Common myeloid progenitor, CD34-positive (primary cell): ENCODE measurements around the gene ADSL.
A peak's percentile ranks its signal among the peaks of the same experiment; 100 is the strongest.

ENCODE experiments used
- CTCF ChIA-PET: fragments of 350-600 bp; sonication (Branson Sonifier 250); formaldehyde crosslinking; loops from one replicate; lab custom pipeline; 2021; ENCODE audit warnings: antibody characterized with exemption; lab: Charles Lee
- POLR2A ChIA-PET: fragments of 350-600 bp; sonication (Branson Sonifier 250); formaldehyde crosslinking; loops from one replicate; lab custom pipeline; 2021; ENCODE audit warnings: antibody characterized with exemption; lab: Charles Lee
- DNase-seq, 3 donors: peaks; one replicate each; pipeline versions ENCODE4 v3.0.0 to v3.0.0-alpha.2; 2013
- H3K27ac ChIP-seq, 2 experiments: 1 replicate in 1 of 2; 2 replicates in 1 of 2; pipeline ENCODE4 v1.7.0; 2013; ENCODE audit warnings: inconsistent platforms in 2 of 2, low read length in 2 of 2, mild to moderate bottlenecking in 2 of 2, low read depth in 1 of 2, moderate library complexity in 1 of 2; ENCODE audit not compliant: severe bottlenecking in 2 of 2, insufficient read depth in 1 of 2, poor library complexity in 1 of 2
- H3K27me3 ChIP-seq, 5 experiments: replicated peaks in 2 of 5; 1 replicate in 3 of 5; 2 replicates in 2 of 5; pipeline versions ENCODE4 v1.6.1 to v1.7.0; 2013; ENCODE audit warnings: low read length in 4 of 5, mild to moderate bottlenecking in 2 of 5, moderate library complexity in 2 of 5, inconsistent platforms in 1 of 5; ENCODE audit not compliant: insufficient read depth in 5 of 5, control insufficient read depth in 4 of 5
- H3K36me3 ChIP-seq, 4 experiments: 1 replicate in 2 of 4; 2 replicates in 2 of 4; pipeline versions ENCODE4 v1.6.1 to v1.7.0; 2013; ENCODE audit warnings: low read length in 3 of 4, control low read depth in 1 of 4, mild to moderate bottlenecking in 1 of 4; ENCODE audit not compliant: control insufficient read depth in 4 of 4, insufficient read depth in 4 of 4
- H3K4me1 ChIP-seq, 4 experiments: 1 replicate in 3 of 4; 2 replicates in 1 of 4; pipeline versions ENCODE4 v1.6.1 to v1.7.1; 2013; ENCODE audit warnings: low read length in 3 of 4, mild to moderate bottlenecking in 3 of 4, control low read depth in 1 of 4, inconsistent platforms in 1 of 4, moderate library complexity in 1 of 4; ENCODE audit not compliant: control insufficient read depth in 4 of 4, insufficient read depth in 4 of 4; ENCODE audit errors: control extremely low read depth in 1 of 4
- H3K4me3 ChIP-seq, 7 experiments: 1 replicate in 4 of 7; 2 replicates in 3 of 7; pipeline versions ENCODE4 v1.5.1 to v1.7.0; 2013; ENCODE audit warnings: mild to moderate bottlenecking in 7 of 7, low read length in 6 of 7, moderate library complexity in 6 of 7, inconsistent platforms in 2 of 7, low read depth in 2 of 7, control low read depth in 1 of 7; ENCODE audit not compliant: insufficient read depth in 4 of 7, control insufficient read depth in 1 of 7; ENCODE audit errors: extremely low read depth in 1 of 7
- H3K9me3 ChIP-seq, 5 experiments: 1 replicate in 4 of 5; 2 replicates in 1 of 5; pipeline versions ENCODE4 v1.6.1 to v1.7.1; 2013; ENCODE audit warnings: low read length in 4 of 5, mild to moderate bottlenecking in 2 of 5, inconsistent platforms in 1 of 5, low read depth in 1 of 5, moderate library complexity in 1 of 5; ENCODE audit not compliant: control insufficient read depth in 4 of 5, insufficient read depth in 2 of 5; ENCODE audit errors: control extremely low read depth in 1 of 5
- WGBS: methylation state at CpG from one replicate; pipeline ENCODE4 v1.1.5; 2013; ENCODE audit not compliant: insufficient coverage; 5-methylcytosine and 5-hydroxymethylcytosine counted together

Gene ADSL

DNA sequence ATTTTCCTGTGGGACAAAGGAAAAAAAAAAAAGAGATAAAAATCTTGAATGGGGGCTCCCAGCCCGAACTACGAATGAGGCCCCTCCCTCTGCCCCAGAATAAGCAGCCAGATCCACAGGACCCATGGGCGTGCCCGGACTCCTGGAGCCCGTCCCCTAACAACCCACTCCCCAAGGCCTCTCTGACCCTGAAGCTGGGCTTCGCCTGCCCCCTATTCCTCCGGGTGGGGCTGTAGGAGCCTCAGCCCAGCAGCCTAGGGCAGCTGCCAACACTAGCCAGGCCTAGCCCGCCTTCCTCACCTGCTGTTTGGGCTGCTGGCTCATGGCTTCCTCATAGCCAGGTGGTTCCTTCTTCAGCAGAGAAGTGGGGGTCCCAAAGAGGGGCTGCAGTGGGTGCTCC lies 70.7 kb downstream of the ADSL start:
- H3K27ac ChIP-seq: no peak overlapping the region
- H3K4me3 ChIP-seq: no peak overlapping the region
- peaks cover 19 to 80% (median 60%) of the 10 kb centered on the region in 4 experiments for H3K36me3 ChIP-seq
- H3K9me3 ChIP-seq: no peaks in the 10 kb centered on the region
- ChIA-PET POLR2A (no interaction called here), CTCF (no interaction called here)
- peaks cover 0 to 23% (median 16%) of the 10 kb centered on the region in 4 experiments for H3K4me1 ChIP-seq
- no peaks in the 10 kb centered on the region for H3K27me3 ChIP-seq
- WGBS: 100% methylated on average over 6 of the region's 8 CpGs
- no peak for DNase-seq

DNA sequence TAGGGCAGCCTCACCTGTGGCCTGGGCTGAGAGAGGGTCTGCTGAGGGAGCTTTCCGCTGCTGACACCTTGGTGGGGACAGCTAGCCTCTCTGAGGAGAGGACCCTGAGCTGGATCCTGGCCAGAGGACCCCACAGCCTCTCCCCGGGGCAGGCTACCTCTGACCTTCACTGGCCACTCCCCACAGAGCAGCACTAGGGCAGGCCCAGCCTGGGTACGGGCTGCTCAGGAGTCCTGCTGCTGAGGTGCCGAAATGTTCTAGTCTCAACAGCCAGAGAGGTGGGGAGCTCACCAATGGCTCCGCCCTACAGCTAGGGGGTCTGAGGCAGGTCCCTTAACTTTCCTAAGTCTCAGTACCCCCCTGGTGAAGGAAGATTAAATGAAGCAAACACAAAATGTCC lies 71.6 kb downstream of the ADSL start:
- H3K4me1 ChIP-seq: peaks cover 0 to 23% (median 16%) of the 10 kb centered on the region in 4 experiments
- POLR2A ChIA-PET: no interaction called here

DNA sequence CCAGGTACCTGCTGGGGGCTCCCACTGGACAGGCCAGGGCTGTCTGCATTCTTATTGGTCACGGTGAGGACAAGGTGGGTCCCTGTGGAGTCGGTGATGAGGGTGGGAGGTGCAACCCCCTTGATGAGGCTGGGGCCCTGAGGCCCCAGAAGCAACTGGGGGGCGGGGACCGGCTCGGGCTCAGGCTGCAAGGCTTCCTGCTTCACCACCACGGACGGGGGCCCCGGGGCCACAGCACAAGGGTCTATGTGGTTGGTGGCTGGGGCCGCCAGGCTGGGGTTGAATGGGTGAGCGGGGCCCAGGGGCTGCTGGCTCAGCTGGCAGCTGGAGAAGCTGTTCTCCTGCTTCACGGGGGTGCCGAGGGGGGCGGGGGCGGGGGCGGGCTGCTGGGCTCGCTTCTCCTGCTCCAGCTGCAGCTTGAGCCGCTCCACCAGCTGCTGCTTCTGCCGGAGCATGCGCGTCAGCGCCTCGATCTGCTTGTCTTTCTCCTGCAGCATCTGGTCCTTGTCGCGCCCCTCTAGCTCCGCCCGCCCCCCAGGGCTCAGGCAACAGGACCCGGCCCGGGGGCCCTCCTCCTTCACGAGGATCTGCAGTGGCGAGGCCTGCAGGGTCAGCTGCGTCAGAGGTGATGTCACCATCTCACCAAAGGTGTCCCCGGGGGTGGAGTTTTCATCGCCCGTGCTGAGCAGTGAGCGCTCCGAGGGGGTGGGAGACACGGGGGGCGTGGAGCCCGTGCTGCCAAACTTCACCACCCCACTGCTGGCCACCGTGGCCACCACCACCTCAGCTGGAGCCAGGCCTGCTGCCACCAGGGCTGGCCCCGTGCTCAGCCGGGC lies 72.3 kb downstream of the ADSL start:
- H3K36me3 ChIP-seq: peaks cover 26 to 88% (median 69%) of the 10 kb centered on the region in 4 experiments
- no peaks in the 10 kb centered on the region for H3K9me3 ChIP-seq
- H3K27ac ChIP-seq: no peak overlapping the region
- ChIA-PET CTCF (interaction anchor here (1.1 kb wide), 1 partner anchor 33 kb away, joined by 3 read pairs; no protein-coding TSS in a partner anchor), POLR2A (no interaction called here)
- peaks cover 0 to 23% (median 16%) of the 10 kb centered on the region in 4 experiments for H3K4me1 ChIP-seq
- H3K27me3 ChIP-seq: no peaks in the 10 kb centered on the region
- H3K4me3 ChIP-seq: no peak overlapping the region
- no peak for DNase-seq
- WGBS: 83% methylated on average over 33 of the region's 42 CpGs

More for the DNA sequence above, 71.6 kb downstream of the ADSL start:
- Histone ChIP-seq H3K9me3 (no peaks in the 10 kb centered on the region), H3K27me3 (no peaks in the 10 kb centered on the region), H3K27ac (peak overlapping the region in 1 of 2 experiments; percentile 34), H3K4me3 (no peak overlapping the region), H3K36me3 (peaks cover 23 to 82% (median 65%) of the 10 kb centered on the region in 4 experiments)
- CTCF ChIA-PET: interaction anchor here (1.1 kb wide), 1 partner anchor 33 kb away, joined by 3 read pairs; no protein-coding TSS in a partner anchor
- WGBS: 91% methylated on average over 4 of the region's 5 CpGs
- DNase-seq: no peak

DNA sequence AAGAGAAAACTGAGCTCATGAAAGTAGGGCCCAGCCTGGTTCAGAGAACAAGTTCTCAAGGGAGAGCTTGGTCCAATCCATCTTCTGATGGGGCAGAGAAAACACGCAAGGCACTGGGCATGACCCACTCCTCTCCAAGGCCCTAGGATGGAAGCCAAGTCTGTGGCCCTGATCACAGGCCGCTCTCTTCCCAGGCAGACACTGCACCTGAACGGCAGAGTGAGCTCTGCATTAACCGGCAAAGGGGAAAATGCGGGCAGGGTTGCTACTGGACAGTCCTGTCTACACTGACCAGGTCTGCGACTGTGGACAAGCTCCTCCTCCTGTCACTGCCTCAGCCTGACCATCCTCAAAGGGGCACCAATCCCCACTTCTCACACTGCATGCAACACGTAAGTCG lies 73.4 kb downstream of the ADSL start:
- no peak for DNase-seq
- POLR2A ChIA-PET: no interaction called here
- Histone ChIP-seq H3K4me3 (no peak overlapping the region), H3K4me1 (peaks cover 0 to 22% (median 16%) of the 10 kb centered on the region in 4 experiments), H3K27me3 (no peaks in the 10 kb centered on the region), H3K27ac (no peak overlapping the region), H3K9me3 (no peaks in the 10 kb centered on the region), H3K36me3 (peaks cover 24 to 92% (median 75%) of the 10 kb centered on the region in 4 experiments)
- 100% methylated on average over 6 of the region's 8 CpGs for WGBS
- CTCF ChIA-PET: interaction anchor here (1.0 kb wide), 1 partner anchor 30 kb away, joined by 3 read pairs; no protein-coding TSS in a partner anchor

DNA sequence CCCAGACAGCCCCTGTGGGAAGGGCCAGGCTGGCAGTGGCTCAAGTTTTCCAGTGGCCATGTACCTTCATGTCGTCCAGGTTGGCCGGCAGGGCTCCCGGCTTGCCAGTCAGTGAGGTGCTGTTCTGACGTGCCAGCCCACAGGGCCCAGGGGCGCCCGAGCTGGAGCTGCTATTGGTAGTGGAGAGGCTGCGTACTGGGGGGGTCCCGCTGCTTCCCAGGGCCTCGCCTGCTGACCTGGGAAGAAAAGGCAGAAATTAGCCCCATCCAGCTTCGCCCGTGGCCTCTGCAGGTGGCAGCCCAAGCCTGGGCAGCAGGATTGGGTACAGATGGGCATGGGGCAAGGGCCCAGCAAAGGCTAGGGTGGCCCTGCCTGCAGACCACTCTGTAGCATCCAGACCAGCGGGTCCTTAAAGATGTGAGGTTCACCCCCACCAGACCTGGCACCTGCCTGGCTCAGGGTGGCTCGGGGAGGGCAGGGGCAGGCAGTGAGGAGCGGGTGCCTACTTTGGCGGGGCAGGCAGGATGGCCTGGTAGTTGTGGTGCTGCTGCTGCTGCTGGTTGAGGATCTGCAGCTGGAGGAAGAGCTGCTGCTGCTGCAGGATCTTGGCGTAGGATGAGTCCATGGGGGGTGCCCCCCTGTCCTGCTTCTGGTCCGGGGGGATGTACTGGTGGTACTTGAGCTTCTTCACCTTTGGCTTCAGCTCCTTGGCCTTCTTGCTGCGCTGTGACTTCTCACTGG lies 74.2 kb downstream of the ADSL start:
- Histone ChIP-seq H3K9me3 (no peaks in the 10 kb centered on the region), H3K27ac (no peak overlapping the region), H3K4me3 (no peak overlapping the region), H3K4me1 (peaks cover 0 to 21% (median 10%) of the 10 kb centered on the region in 4 experiments), H3K27me3 (no peaks in the 10 kb centered on the region), H3K36me3 (peaks cover 29 to 96% (median 80%) of the 10 kb centered on the region in 4 experiments)
- WGBS: 96% methylated on average over 13 of the region's 18 CpGs
- POLR2A ChIA-PET: no interaction called here
- DNase-seq: no peak
- CTCF ChIA-PET: interaction anchor here (0.9 to 1.0 kb wide), 2 partner anchors 29 to 41 kb away, joined by 3 read pairs; no protein-coding TSS in a partner anchor

DNA sequence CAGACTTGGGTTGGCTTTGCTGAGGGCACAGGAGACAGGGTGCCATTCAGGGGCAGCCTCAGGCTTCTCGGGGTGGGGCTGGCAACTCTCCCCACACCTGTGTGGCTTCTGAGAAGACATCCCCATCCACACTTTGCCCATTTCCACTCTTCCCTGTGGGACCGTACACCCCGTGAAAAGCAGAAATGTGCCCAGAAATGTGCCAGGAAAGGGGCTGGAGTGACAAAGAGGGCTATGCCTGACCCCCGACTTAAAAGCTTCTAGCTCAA lies 74.7 kb downstream of the ADSL start:
- Histone ChIP-seq H3K27ac (no peak overlapping the region), H3K4me1 (peaks cover 0 to 19% (median 5%) of the 10 kb centered on the region in 4 experiments), H3K9me3 (no peaks in the 10 kb centered on the region), H3K27me3 (no peaks in the 10 kb centered on the region), H3K36me3 (peaks cover 29 to 98% (median 83%) of the 10 kb centered on the region in 4 experiments), H3K4me3 (no peak overlapping the region)
- ChIA-PET CTCF (interaction anchor here (0.9 kb wide), 1 partner anchor 41 kb away, joined by 3 read pairs; no protein-coding TSS in a partner anchor), POLR2A (no interaction called here)
- 95% methylated on average over 4 of the region's 4 CpGs for WGBS
- no peak for DNase-seq
